Tibial nerve (tissue), 4 donors: ENCODE results near the gene CLCF1. TPM values are rescaled to one million over a fixed set of nuclear protein-coding genes. Genes with fewer than 3 reads are reported as not detected.

Source experiments
- DNase-seq, 2 donors: peaks; one replicate each; pipeline ENCODE4 v3.0.0-alpha.2; 2019; ENCODE audit warnings: low spot score in 2 of 2
- H3K27ac ChIP-seq, 4 donors: fragments of 200-600 bp; sonication (generic) in 3 of 4; one replicate each; pipeline ENCODE4 v1.5.1; 2017 to 2019; ENCODE audit warnings: mild to moderate bottlenecking in 1 of 4
- H3K27me3 ChIP-seq, 2 donors: fragments of 200-600 bp; sonication (generic) in 1 of 2; one replicate each; pipeline versions ENCODE4 v1.5.1 to v1.6.0; 2017 to 2019
- H3K36me3 ChIP-seq, 3 donors: fragments of 200-600 bp; sonication (generic); one replicate each; pipeline ENCODE4 v1.5.1; 2018 to 2019
- H3K4me1 ChIP-seq, 4 donors: fragments of 200-600 bp; sonication (generic) in 3 of 4; one replicate each; pipeline ENCODE4 v1.5.1; 2017 to 2019
- H3K4me3 ChIP-seq, 4 donors: fragments of 200-600 bp; sonication (generic) in 3 of 4; one replicate each; pipeline ENCODE4 v1.5.1; 2017 to 2019; ENCODE audit warnings: mild to moderate bottlenecking in 1 of 4, moderate library complexity in 1 of 4
- H3K9me3 ChIP-seq, 4 donors: fragments of 200-600 bp; sonication (generic) in 3 of 4; one replicate each; pipeline ENCODE4 v1.5.1; 2017 to 2019
- CTCF ChIP-seq, 5 experiments: fragments of 200-600 bp in 3 of 5; fragments of 450-650 bp in 2 of 5; sonication (generic) in 3 of 5; IDR thresholded peaks; one replicate each; pipeline ENCODE4 v1.5.1; 2016 to 2019; ENCODE audit warnings: antibody characterized with exemption in 5 of 5, mild to moderate bottlenecking in 3 of 5, moderate library complexity in 2 of 5
- EP300 ChIP-seq, 2 donors: sonication (generic); formaldehyde crosslinking; IDR thresholded peaks; one replicate each; pipeline ENCODE4 v1.6.1; 2017; ENCODE audit warnings: antibody characterized with exemption in 2 of 2, mild to moderate bottlenecking in 1 of 2
- POLR2A ChIP-seq, 2 donors: fragments of 450-650 bp; IDR thresholded peaks; one replicate each; pipeline ENCODE4 v1.6.1; 2017; ENCODE audit warnings: antibody characterized with exemption in 2 of 2, mild to moderate bottlenecking in 2 of 2, moderate library complexity in 2 of 2
- WGBS, 2 donors: methylation state at CpG; one replicate each; pipeline ENCODE4 v1.1.5; 2018; 5-methylcytosine and 5-hydroxymethylcytosine counted together
- small RNA-seq: library from RNA; depleted of rRNA; stranded (forward); fragments of <200 nt; gene quantifications from one replicate; pipeline ENCODE3, GENCODE V24; 2016
- total RNA-seq, 4 donors: library from RNA; depleted of rRNA; stranded (reverse); fragments of >200 nt; gene quantifications; one replicate each; pipeline ENCODE4 v1.1.0, GENCODE V29; 2016

Gene CLCF1
- total RNA-seq, 4 donors from 2014 or later, result 3.7 to 23.1 (median 5.9) TPM

GRCh38 chr11:67314218-67314617, 59.2 kb downstream of the CLCF1 start:
- H3K4me1 ChIP-seq, result peaks cover 0 to 28% (median 7%) of the 10 kb centered on the region in 4 donors
- no peaks in the 10 kb centered on the region for H3K9me3 ChIP-seq
- no peaks in the 10 kb centered on the region for H3K27me3 ChIP-seq
- peaks cover 0 to 29% (median 0%) of the 10 kb centered on the region in 3 donors for H3K36me3 ChIP-seq
- no peak for DNase-seq
- WGBS, 2 donors, result 80 to 83% methylated on average over 2 of the region's 2 CpGs
- no peak for TF ChIP-seq CTCF (IDR thresholded peaks at IDR 0.05)
- no peak for TF ChIP-seq EP300 (IDR thresholded peaks at IDR 0.05)
- TF ChIP-seq POLR2A (IDR thresholded peaks at IDR 0.05), result no peak
- H3K27ac ChIP-seq, result no peak overlapping the region
- no peak overlapping the region for H3K4me3 ChIP-seq

Small RNAs within 50 kb of the gene (small RNA-seq; reads per million reads assigned to genes)
- not detected for gene RN7SKP239
- gene RNU6-1238P, result not detected

Other genes with a start within 250 kb of the CLCF1 start
- 100 to 1,000 TPM in 1 of 4 donors, 10 to 100 TPM in 3; 46.0 to 134 (median 65.4) TPM for gene GRK2, start 107.1 kb downstream of the CLCF1 start, total RNA-seq
- gene ANKRD13D, start 84.3 kb downstream of the CLCF1 start, total RNA-seq, result 100 to 1,000 TPM in 1 of 4 donors, 10 to 100 TPM in 3; 46.8 to 158 (median 69.5) TPM
- gene SSH3, start 70.1 kb downstream of the CLCF1 start, total RNA-seq, result 10 to 100 TPM; 28.5 to 51.6 (median 43.1) TPM
- 100 to 1,000 TPM in 1 of 4 donors, 10 to 100 TPM in 3; 70.8 to 154 (median 88.5) TPM for gene POLD4, start 20.1 kb downstream of the CLCF1 start, total RNA-seq
- gene RAD9A, start 18.4 kb upstream of the CLCF1 start, total RNA-seq, result 10 to 100 TPM; 22.7 to 39.0 (median 36.4) TPM
- gene PPP1CA, start 28.3 kb upstream of the CLCF1 start, total RNA-seq, result 10 to 100 TPM; 50.6 to 97.8 (median 72.7) TPM
- gene TBC1D10C, start 30.5 kb upstream of the CLCF1 start, total RNA-seq, result 1 to 10 TPM; 1.5 to 4.5 (median 2.2) TPM
- gene CARNS1, start 42.1 kb upstream of the CLCF1 start, total RNA-seq, result 1 to 10 TPM; 1.8 to 5.9 (median 4.3) TPM
- 10 to 100 TPM; 36.9 to 69.3 (median 47.1) TPM for gene RPS6KB2, start 54.9 kb upstream of the CLCF1 start, total RNA-seq
- 10 to 100 TPM in 3 of 4 donors, 1 to 10 TPM in 1; 6.9 to 18.0 (median 12.8) TPM for gene PTPRCAP, start 64.1 kb upstream of the CLCF1 start, total RNA-seq
- gene CORO1B, start 69.9 kb upstream of the CLCF1 start, total RNA-seq, result 10 to 100 TPM; 60.9 to 95.1 (median 77.1) TPM
- not detected for gene GPR152, start 79.1 kb upstream of the CLCF1 start, total RNA-seq
- 1 to 10 TPM in 3 of 4 donors, under 1 TPM in 1; 0.21 to 5.7 (median 3.6) TPM for gene CABP4, start 81.8 kb upstream of the CLCF1 start, total RNA-seq
- 100 to 1,000 TPM in 2 of 4 donors, 10 to 100 TPM in 2; 49.2 to 184 (median 96.6) TPM for gene TMEM134, start 95.7 kb upstream of the CLCF1 start, total RNA-seq
- gene AIP, start 109.4 kb upstream of the CLCF1 start, total RNA-seq, result 100 to 1,000 TPM in 2 of 4 donors, 10 to 100 TPM in 2; 88.2 to 117 (median 96.0) TPM
- gene PITPNM1, start 131.8 kb upstream of the CLCF1 start, total RNA-seq, result 10 to 100 TPM; 22.8 to 69.6 (median 38.6) TPM
- 10 to 100 TPM; 75.4 to 90.8 (median 80.6) TPM for gene CDK2AP2, start 134.6 kb upstream of the CLCF1 start, total RNA-seq
- gene CABP2, start 149.8 kb upstream of the CLCF1 start, total RNA-seq, result not detected
- gene GSTP1, start 210.2 kb upstream of the CLCF1 start, total RNA-seq, result 1,000 to 10,000 TPM in 1 of 4 donors, 100 to 1,000 TPM in 3; 631 to 1,055 (median 774) TPM
- 100 to 1,000 TPM; 282 to 357 (median 323) TPM for gene NDUFV1, start 233.3 kb upstream of the CLCF1 start, total RNA-seq